OCI-LY7 (cell line): ENCODE measurements around the gene NUP93. TPM values are rescaled to one million over a fixed set of nuclear protein-coding genes. Genes with fewer than 3 reads are reported as not detected.

ENCODE experiments used
- BruUV-seq: library from RNA; stranded (reverse); fragments of 400-500 nt; replicated peaks from 2 replicates; lab custom pipeline; 2021; lab: Mats Ljungman, UMichigan
- CTCF ChIA-PET: fragments of 300-600 bp; sonication (Branson Sonifier 250); formaldehyde crosslinking; loops from one replicate; lab custom pipeline; 2022; ENCODE audit warnings: antibody characterized with exemption; ENCODE audit not compliant: unreplicated experiment; lab: Charles Lee
- POLR2A ChIA-PET: fragments of 300-600 bp; sonication (Branson Sonifier 250); formaldehyde crosslinking; loops from one replicate; lab custom pipeline; 2022; ENCODE audit warnings: antibody characterized with exemption; lab: Charles Lee
- DNase-seq: peaks from one replicate; pipeline ENCODE4 v3.0.0-alpha.2; 2015; ENCODE audit warnings: low spot score
- H2AFZ ChIP-seq: fragments of 200-600 bp; sonication (generic), shearing (Covaris generic); 2 replicates; pipeline ENCODE4 v1.6.1; 2014; ENCODE audit warnings: mild to moderate bottlenecking, antibody characterized with exemption, low read length, moderate library complexity
- H3K27ac ChIP-seq: fragments of 200-600 bp; sonication (generic); 2 replicates; pipeline ENCODE4 v1.5.1; 2014; ENCODE audit warnings: mixed run types, low read depth, mild to moderate bottlenecking, moderate library complexity, low read length, inconsistent platforms; ENCODE audit not compliant: poor library complexity, severe bottlenecking
- H3K36me3 ChIP-seq: fragments of 200-600 bp; sonication (generic); 2 replicates; pipeline ENCODE4 v1.6.1; 2014; ENCODE audit warnings: mild to moderate bottlenecking, antibody characterized with exemption, low read length, moderate library complexity, mixed read lengths; ENCODE audit not compliant: insufficient read depth
- H3K4me1 ChIP-seq: fragments of 200-600 bp; sonication (generic); 2 replicates; pipeline ENCODE4 v1.5.1; 2014; ENCODE audit warnings: mild to moderate bottlenecking, low read length; ENCODE audit not compliant: insufficient read depth, poor library complexity, severe bottlenecking
- H3K4me2 ChIP-seq: fragments of 200-600 bp; sonication (generic); 2 replicates; pipeline ENCODE4 v1.6.1; 2014; ENCODE audit warnings: mild to moderate bottlenecking, low read length
- H3K4me3 ChIP-seq: fragments of 200-600 bp; sonication (generic); 2 replicates; pipeline ENCODE4 v1.5.1; 2014; ENCODE audit warnings: mild to moderate bottlenecking, low read depth, low read length; ENCODE audit not compliant: poor library complexity, severe bottlenecking
- H3K79me2 ChIP-seq: fragments of 200-600 bp; sonication (generic); 2 replicates; pipeline ENCODE4 v1.6.1; 2016; ENCODE audit warnings: low read depth, mild to moderate bottlenecking, low read length, moderate library complexity, mixed read lengths; ENCODE audit not compliant: insufficient read depth
- H3K9me2 ChIP-seq: fragments of 200-600 bp; sonication (generic); 2 replicates; pipeline ENCODE4 v1.6.1; 2016; ENCODE audit warnings: mild to moderate bottlenecking, low read length, mixed read lengths; ENCODE audit not compliant: insufficient read depth
- H3K9me3 ChIP-seq: fragments of 200-600 bp; sonication (generic); 2 replicates; pipeline ENCODE4 v1.6.1; 2014; ENCODE audit warnings: mild to moderate bottlenecking, mixed run types, low read length, mixed read lengths
- H4K20me1 ChIP-seq: fragments of 200-600 bp; sonication (generic); 2 replicates; pipeline ENCODE4 v1.6.1; 2014; ENCODE audit warnings: mild to moderate bottlenecking, antibody characterized with exemption, low read length, moderate library complexity, mixed read lengths; ENCODE audit not compliant: insufficient read depth
- EZH2phosphoT487 ChIP-seq: fragments of 200-600 bp; sonication (generic); IDR thresholded peaks from 2 replicates; pipeline ENCODE4 v1.6.1; 2018; ENCODE audit warnings: low read depth, borderline replicate concordance, mild to moderate bottlenecking, mixed run types, antibody characterized with exemption, low read length, moderate library complexity, mixed read lengths
- intact Hi-C: fragments of 100-400 bp; cut with micrococcal nuclease; formaldehyde crosslinking; loops from one replicate; pipeline ENCODE4 v1.10.0; 2022; ENCODE audit not compliant: unreplicated experiment
- total RNA-seq, 2 experiments: library from RNA; depleted of rRNA in 1 of 2; stranded (reverse); fragments of >200 nt in 1 of 2; shearing (Covaris generic) in 1 of 2; gene quantifications; 2 replicates each; pipeline ENCODE4 v1.2.3, GENCODE V29; 2014 to 2022
- TF ChIP-seq, protein P1 (sequence below): fragments of 200-600 bp; sonication (generic); conservative IDR thresholded peaks from 2 replicates; pipeline ENCODE4 v1.5.1; 2014; ENCODE audit warnings: mild to moderate bottlenecking, antibody characterized with exemption, low read length, moderate library complexity, mixed read lengths

NUP93 gene
- total RNA-seq, 2 experiments from 2014 or later = 119 to 183 TPM

DNA sequence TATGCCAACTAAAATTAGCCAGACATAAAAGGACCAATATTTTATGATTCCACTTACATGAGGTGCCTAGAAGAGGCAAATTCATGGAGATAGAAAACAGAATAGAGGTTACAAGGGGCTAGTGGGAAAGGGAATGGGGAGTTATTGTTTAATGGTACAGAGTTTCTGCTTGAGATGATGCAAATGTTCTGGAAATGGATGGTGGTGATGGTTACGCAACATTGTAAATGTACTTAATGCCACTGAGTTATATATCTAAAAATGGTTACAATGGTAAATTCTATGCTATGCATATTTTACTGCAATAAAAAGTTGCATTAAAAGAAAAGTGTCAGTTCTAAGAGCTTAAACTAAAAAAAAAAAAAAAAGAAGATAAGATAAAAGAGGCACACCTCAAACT lies 29.7 kb upstream of the NUP93 start:
- POLR2A ChIA-PET = interaction anchor here (0.6 to 3.0 kb wide), 8 partner anchors 17 to 160 kb away, joined by 3 to 17 read pairs (median 5); partner anchors contain the start of genes MT1A and MT1X
- intact Hi-C loops = no loop called here

GRCh38 chr16:56700631-56701030 lies 29.3 kb upstream of the NUP93 start:
- TF ChIP-seq, protein P1, sequence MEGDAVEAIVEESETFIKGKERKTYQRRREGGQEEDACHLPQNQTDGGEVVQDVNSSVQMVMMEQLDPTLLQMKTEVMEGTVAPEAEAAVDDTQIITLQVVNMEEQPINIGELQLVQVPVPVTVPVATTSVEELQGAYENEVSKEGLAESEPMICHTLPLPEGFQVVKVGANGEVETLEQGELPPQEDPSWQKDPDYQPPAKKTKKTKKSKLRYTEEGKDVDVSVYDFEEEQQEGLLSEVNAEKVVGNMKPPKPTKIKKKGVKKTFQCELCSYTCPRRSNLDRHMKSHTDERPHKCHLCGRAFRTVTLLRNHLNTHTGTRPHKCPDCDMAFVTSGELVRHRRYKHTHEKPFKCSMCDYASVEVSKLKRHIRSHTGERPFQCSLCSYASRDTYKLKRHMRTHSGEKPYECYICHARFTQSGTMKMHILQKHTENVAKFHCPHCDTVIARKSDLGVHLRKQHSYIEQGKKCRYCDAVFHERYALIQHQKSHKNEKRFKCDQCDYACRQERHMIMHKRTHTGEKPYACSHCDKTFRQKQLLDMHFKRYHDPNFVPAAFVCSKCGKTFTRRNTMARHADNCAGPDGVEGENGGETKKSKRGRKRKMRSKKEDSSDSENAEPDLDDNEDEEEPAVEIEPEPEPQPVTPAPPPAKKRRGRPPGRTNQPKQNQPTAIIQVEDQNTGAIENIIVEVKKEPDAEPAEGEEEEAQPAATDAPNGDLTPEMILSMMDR = no peak
- TF ChIP-seq EZH2phosphoT487 = no peak
- intact Hi-C loops = no loop called here
- ChIA-PET POLR2A (interaction anchor here (0.6 to 3.0 kb wide), 9 partner anchors 18 to 159 kb away, joined by 3 to 17 read pairs (median 5); partner anchors contain the start of genes MT1A and MT1X), CTCF (interaction anchor here (1.8 kb wide), 1 partner anchor 18 kb away, joined by 9 read pairs; the partner anchor contains the start of gene MT1X)
- BruUV-seq = no TSS peak
- Histone ChIP-seq H3K27ac (no peak overlapping the region), H4K20me1 (no peaks in the 10 kb centered on the region), H3K36me3 (no peaks in the 10 kb centered on the region), H3K4me2 (no peak overlapping the region), H2AFZ (no peak overlapping the region), H3K9me2 (no peaks in the 10 kb centered on the region), H3K79me2 (no peaks in the 10 kb centered on the region), H3K4me1 (peaks cover 4% of the 10 kb centered on the region), H3K4me3 (no peak overlapping the region), H3K9me3 (peaks cover 8% of the 10 kb centered on the region; the same call in 1 of the 2 replicates)
- DNase-seq = no peak

More for the DNA sequence above, 29.7 kb upstream of the NUP93 start:
- Histone ChIP-seq H3K4me2 (no peak overlapping the region), H3K9me3 (peaks cover 8% of the 10 kb centered on the region; the same call in 1 of the 2 replicates), H2AFZ (no peak overlapping the region), H3K4me1 (peaks cover 4% of the 10 kb centered on the region), H3K79me2 (no peaks in the 10 kb centered on the region), H3K4me3 (no peak overlapping the region), H3K9me2 (no peaks in the 10 kb centered on the region), H3K36me3 (no peaks in the 10 kb centered on the region), H4K20me1 (no peaks in the 10 kb centered on the region), H3K27ac (no peak overlapping the region)
- BruUV-seq = no TSS peak
- CTCF ChIA-PET = no interaction called here
- DNase-seq = no peak
- no peak for TF ChIP-seq EZH2phosphoT487
- TF ChIP-seq, protein P1 = no peak

DNA sequence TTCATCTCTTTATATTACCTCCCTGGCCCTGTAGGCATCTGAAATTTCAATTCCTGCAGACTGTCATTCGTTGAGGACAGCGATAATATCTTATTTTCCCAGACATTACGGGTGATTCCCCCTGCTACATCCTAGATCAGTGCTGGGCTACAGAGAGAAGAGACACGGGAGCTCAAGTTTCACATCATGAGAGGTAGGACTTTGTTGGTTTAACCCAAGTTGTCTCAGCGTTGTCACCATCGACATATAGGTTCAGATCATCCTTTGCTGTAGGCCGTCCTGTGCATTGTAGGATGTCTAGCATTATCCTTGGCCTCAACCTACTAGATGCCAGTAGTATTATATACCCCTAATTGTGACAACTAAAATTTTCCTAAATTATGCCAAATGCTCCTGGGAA lies 28.4 kb upstream of the NUP93 start:
- H3K27ac ChIP-seq = no peak overlapping the region
- peaks cover 4% of the 10 kb centered on the region for H3K4me1 ChIP-seq
- CTCF ChIA-PET = interaction anchor here (0.9 to 2.4 kb wide), 6 partner anchors 19 to 390 kb away, joined by 3 to 9 read pairs (median 4); partner anchors contain the start of gene MT1X
- H3K36me3 ChIP-seq = no peaks in the 10 kb centered on the region
- TF ChIP-seq EZH2phosphoT487 = no peak
- TF ChIP-seq, protein P1 = no peak
- POLR2A ChIA-PET = interaction anchor here (0.6 to 3.0 kb wide), 7 partner anchors 9 to 434 kb away, joined by 3 to 17 read pairs (median 4); partner anchors contain the start of gene MT1X
- H3K9me3 ChIP-seq = 0 out of 2 replicates have a peak, but pooled peaks cover 8% of the 10 kb centered on the region
- no peaks in the 10 kb centered on the region for H3K9me2 ChIP-seq
- H2AFZ ChIP-seq = peak overlapping the region; percentile 79; the same call in 1 of the 2 replicates
- H3K4me3 ChIP-seq = no peak overlapping the region
- BruUV-seq = no TSS peak
- H4K20me1 ChIP-seq = no peaks in the 10 kb centered on the region
- intact Hi-C loops = no loop called here
- peak overlapping the region; percentile 25; the same call in 1 of the 2 replicates for H3K4me2 ChIP-seq
- H3K79me2 ChIP-seq = no peaks in the 10 kb centered on the region
- no peak for DNase-seq
